HEK293 (cell line): ENCODE data around the gene UBE2E1.
A peak's percentile ranks its signal among the peaks of the same experiment; 100 is the strongest.

Source experiments
- BCL11B ChIP-seq: fragments of 450-650 bp; formaldehyde crosslinking; IDR thresholded peaks from 2 replicates; pipeline ENCODE4 v1.5.1; 2016; ENCODE audit warnings: low read depth, missing biosample characterization, missing genetic modification characterization
- EGR2 ChIP-seq: fragments of 450-650 bp; formaldehyde crosslinking; IDR thresholded peaks from 2 replicates; pipeline ENCODE4 v1.5.1; 2016; ENCODE audit warnings: low read depth, missing biosample characterization, missing genetic modification characterization
- GLI4 ChIP-seq: fragments of 450-650 bp; formaldehyde crosslinking; IDR thresholded peaks from 2 replicates; pipeline ENCODE4 v1.5.1; 2016; ENCODE audit warnings: missing biosample characterization, missing genetic modification characterization
- KLF10 ChIP-seq: fragments of 450-650 bp; IDR thresholded peaks from 2 replicates; pipeline ENCODE4 v1.5.1; 2018; ENCODE audit warnings: missing biosample characterization, mild to moderate bottlenecking, missing genetic modification characterization
- REPIN1 ChIP-seq: fragments of 450-650 bp; formaldehyde crosslinking; IDR thresholded peaks from 2 replicates; pipeline ENCODE4 v1.5.1; 2017; ENCODE audit warnings: missing biosample characterization, missing genetic modification characterization, low read depth
- ZBTB17 ChIP-seq: fragments of 450-650 bp; formaldehyde crosslinking; IDR thresholded peaks from 2 replicates; pipeline ENCODE4 v1.5.1; 2016; ENCODE audit warnings: missing biosample characterization, missing genetic modification characterization
- ZBTB21 ChIP-seq: fragments of 450-650 bp; formaldehyde crosslinking; IDR thresholded peaks from 2 replicates; pipeline ENCODE4 v1.5.1; 2017; ENCODE audit warnings: missing biosample characterization, missing genetic modification characterization
- ZEB2 ChIP-seq: fragments of 450-650 bp; formaldehyde crosslinking; IDR thresholded peaks from 2 replicates; pipeline ENCODE4 v1.5.1; 2016; ENCODE audit warnings: missing biosample characterization, missing genetic modification characterization
- ZFP3 ChIP-seq: fragments of 450-650 bp; formaldehyde crosslinking; IDR thresholded peaks from 2 replicates; pipeline ENCODE4 v1.5.1; 2016; ENCODE audit warnings: low read depth, missing biosample characterization, missing genetic modification characterization
- ZNF112 ChIP-seq: fragments of 450-650 bp; formaldehyde crosslinking; IDR thresholded peaks from 2 replicates; pipeline ENCODE4 v1.5.0; 2017; ENCODE audit warnings: missing biosample characterization, missing genetic modification characterization
- ZNF140 ChIP-seq: fragments of 450-650 bp; formaldehyde crosslinking; IDR thresholded peaks from 2 replicates; pipeline ENCODE4 v1.5.1; 2016; ENCODE audit warnings: missing biosample characterization, missing genetic modification characterization
- ZNF146 ChIP-seq: fragments of 450-650 bp; formaldehyde crosslinking; IDR thresholded peaks from 2 replicates; pipeline ENCODE4 v1.5.1; 2016; ENCODE audit warnings: missing biosample characterization, missing genetic modification characterization
- ZNF148 ChIP-seq: fragments of 450-650 bp; formaldehyde crosslinking; IDR thresholded peaks from 2 replicates; pipeline ENCODE4 v1.5.0; 2017; ENCODE audit warnings: missing biosample characterization, missing genetic modification characterization, borderline replicate concordance
- ZNF155 ChIP-seq: fragments of 450-650 bp; formaldehyde crosslinking; IDR thresholded peaks from 2 replicates; pipeline ENCODE4 v1.5.1; 2016; ENCODE audit warnings: missing biosample characterization, missing genetic modification characterization
- ZNF239 ChIP-seq: fragments of 450-650 bp; formaldehyde crosslinking; IDR thresholded peaks from 2 replicates; pipeline ENCODE4 v1.5.1; 2016; ENCODE audit warnings: missing biosample characterization, missing genetic modification characterization
- ZNF416 ChIP-seq: fragments of 450-650 bp; formaldehyde crosslinking; IDR thresholded peaks from 2 replicates; pipeline ENCODE4 v1.5.1; 2016; ENCODE audit warnings: missing biosample characterization, missing genetic modification characterization
- ZNF488 ChIP-seq: fragments of 450-650 bp; formaldehyde crosslinking; IDR thresholded peaks from 2 replicates; pipeline ENCODE4 v1.5.1; 2016; ENCODE audit warnings: missing biosample characterization, missing genetic modification characterization
- ZNF501 ChIP-seq: fragments of 450-650 bp; formaldehyde crosslinking; IDR thresholded peaks from 2 replicates; pipeline ENCODE4 v1.5.1; 2016; ENCODE audit warnings: missing biosample characterization, missing genetic modification characterization
- ZNF518A ChIP-seq: fragments of 450-650 bp; formaldehyde crosslinking; conservative IDR thresholded peaks from 2 replicates; pipeline ENCODE4 v1.5.1; 2016; ENCODE audit warnings: low read depth, missing biosample characterization, missing genetic modification characterization
- ZNF529 ChIP-seq: fragments of 450-650 bp; formaldehyde crosslinking; IDR thresholded peaks from 2 replicates; pipeline ENCODE4 v1.5.1; 2017; ENCODE audit warnings: missing genetic modification characterization, missing biosample characterization; ENCODE audit not compliant: insufficient replicate concordance
- ZNF776 ChIP-seq: fragments of 450-650 bp; formaldehyde crosslinking; IDR thresholded peaks from 2 replicates; pipeline ENCODE4 v1.5.0; 2017; ENCODE audit warnings: missing biosample characterization, missing genetic modification characterization, borderline replicate concordance
- ZNF777 ChIP-seq: fragments of 450-650 bp; formaldehyde crosslinking; IDR thresholded peaks from 2 replicates; pipeline ENCODE4 v1.5.1; 2017; ENCODE audit warnings: missing biosample characterization, missing genetic modification characterization, borderline replicate concordance
- TF ChIP-seq, protein P1 (sequence below): fragments of 450-650 bp; formaldehyde crosslinking; IDR thresholded peaks from 2 replicates; pipeline ENCODE4 v1.5.1; 2016; ENCODE audit warnings: missing biosample characterization, missing genetic modification characterization
- TF ChIP-seq, protein P2 (sequence below): fragments of 450-650 bp; formaldehyde crosslinking; IDR thresholded peaks from 2 replicates; pipeline ENCODE4 v1.5.1; 2016; ENCODE audit warnings: missing biosample characterization, missing genetic modification characterization
- TF ChIP-seq, protein P3 (sequence below): fragments of 450-650 bp; formaldehyde crosslinking; IDR thresholded peaks from 2 replicates; pipeline ENCODE4 v1.5.1; 2017; ENCODE audit warnings: missing biosample characterization, missing genetic modification characterization

Gene UBE2E1

GRCh38 chr3:23916886-23917678 is 111.3 kb downstream of the UBE2E1 start, which contains the start of the genes NKIRAS1 and RPL15 (continued):
- no peak for TF ChIP-seq ZFP3 (tag by site-specific recombination)
- peak; percentile 47; the same call in 1 of the 2 replicates for TF ChIP-seq KLF10 (tag by site-specific recombination)
- 0 out of 2 replicates have a peak, but pooled peaks have one; percentile 48 for TF ChIP-seq ZNF416 (tag by site-specific recombination)
- TF ChIP-seq ZBTB17 (tag by site-specific recombination) = peak; percentile 98
- TF ChIP-seq, protein P1, sequence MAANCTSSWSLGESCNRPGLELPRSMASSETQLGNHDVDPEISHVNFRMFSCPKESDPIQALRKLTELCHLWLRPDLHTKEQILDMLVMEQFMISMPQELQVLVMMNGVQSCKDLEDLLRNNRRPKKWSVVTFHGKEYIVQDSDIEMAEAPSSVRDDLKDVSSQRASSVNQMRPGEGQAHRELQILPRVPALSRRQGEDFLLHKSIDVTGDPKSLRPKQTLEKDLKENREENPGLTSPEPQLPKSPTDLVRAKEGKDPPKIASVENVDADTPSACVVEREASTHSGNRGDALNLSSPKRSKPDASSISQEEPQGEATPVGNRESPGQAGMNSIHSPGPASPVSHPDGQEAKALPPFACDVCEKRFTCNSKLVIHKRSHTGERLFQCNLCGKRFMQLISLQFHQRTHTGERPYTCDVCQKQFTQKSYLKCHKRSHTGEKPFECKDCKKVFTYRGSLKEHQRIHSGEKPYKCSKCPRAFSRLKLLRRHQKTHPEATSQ (tag by site-specific recombination) = peak; percentile 87; the same call in 1 of the 2 replicates
- peak; percentile 52; the same call in 1 of the 2 replicates for TF ChIP-seq ZNF777
- peak; percentile 99 for TF ChIP-seq ZNF501 (tag by site-specific recombination)
- TF ChIP-seq ZNF776 (tag by site-specific recombination) = no peak; the same call in 1 of the 2 replicates
- peak; percentile 91; the same call in 1 of the 2 replicates for TF ChIP-seq REPIN1 (tag by site-specific recombination)
- TF ChIP-seq GLI4 = peak; percentile 93; the same call in 1 of the 2 replicates
- peak; percentile 44; the same call in 1 of the 2 replicates for TF ChIP-seq ZNF488 (tag by site-specific recombination)
- TF ChIP-seq BCL11B (tag by site-specific recombination) = no peak
- no peak for TF ChIP-seq ZNF529 (tag by site-specific recombination)
- TF ChIP-seq ZNF518A (tag by site-specific recombination) = peak; percentile 26; the same call in 1 of the 2 replicates
- TF ChIP-seq, protein P2, sequence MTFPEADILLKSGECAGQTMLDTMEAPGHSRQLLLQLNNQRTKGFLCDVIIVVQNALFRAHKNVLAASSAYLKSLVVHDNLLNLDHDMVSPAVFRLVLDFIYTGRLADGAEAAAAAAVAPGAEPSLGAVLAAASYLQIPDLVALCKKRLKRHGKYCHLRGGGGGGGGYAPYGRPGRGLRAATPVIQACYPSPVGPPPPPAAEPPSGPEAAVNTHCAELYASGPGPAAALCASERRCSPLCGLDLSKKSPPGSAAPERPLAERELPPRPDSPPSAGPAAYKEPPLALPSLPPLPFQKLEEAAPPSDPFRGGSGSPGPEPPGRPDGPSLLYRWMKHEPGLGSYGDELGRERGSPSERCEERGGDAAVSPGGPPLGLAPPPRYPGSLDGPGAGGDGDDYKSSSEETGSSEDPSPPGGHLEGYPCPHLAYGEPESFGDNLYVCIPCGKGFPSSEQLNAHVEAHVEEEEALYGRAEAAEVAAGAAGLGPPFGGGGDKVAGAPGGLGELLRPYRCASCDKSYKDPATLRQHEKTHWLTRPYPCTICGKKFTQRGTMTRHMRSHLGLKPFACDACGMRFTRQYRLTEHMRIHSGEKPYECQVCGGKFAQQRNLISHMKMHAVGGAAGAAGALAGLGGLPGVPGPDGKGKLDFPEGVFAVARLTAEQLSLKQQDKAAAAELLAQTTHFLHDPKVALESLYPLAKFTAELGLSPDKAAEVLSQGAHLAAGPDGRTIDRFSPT (tag by site-specific recombination) = no peak
- TF ChIP-seq ZNF140 (tag by site-specific recombination) = no peak
- TF ChIP-seq ZNF148 (tag by site-specific recombination) = no peak
- 0 out of 2 replicates have a peak, but pooled peaks have one; percentile 15 for TF ChIP-seq ZNF146 (tag by site-specific recombination)
- peak; percentile 51; the same call in 1 of the 2 replicates for TF ChIP-seq EGR2 (tag by site-specific recombination)
- TF ChIP-seq ZNF112 (tag by site-specific recombination) = no peak
- TF ChIP-seq, protein P3, sequence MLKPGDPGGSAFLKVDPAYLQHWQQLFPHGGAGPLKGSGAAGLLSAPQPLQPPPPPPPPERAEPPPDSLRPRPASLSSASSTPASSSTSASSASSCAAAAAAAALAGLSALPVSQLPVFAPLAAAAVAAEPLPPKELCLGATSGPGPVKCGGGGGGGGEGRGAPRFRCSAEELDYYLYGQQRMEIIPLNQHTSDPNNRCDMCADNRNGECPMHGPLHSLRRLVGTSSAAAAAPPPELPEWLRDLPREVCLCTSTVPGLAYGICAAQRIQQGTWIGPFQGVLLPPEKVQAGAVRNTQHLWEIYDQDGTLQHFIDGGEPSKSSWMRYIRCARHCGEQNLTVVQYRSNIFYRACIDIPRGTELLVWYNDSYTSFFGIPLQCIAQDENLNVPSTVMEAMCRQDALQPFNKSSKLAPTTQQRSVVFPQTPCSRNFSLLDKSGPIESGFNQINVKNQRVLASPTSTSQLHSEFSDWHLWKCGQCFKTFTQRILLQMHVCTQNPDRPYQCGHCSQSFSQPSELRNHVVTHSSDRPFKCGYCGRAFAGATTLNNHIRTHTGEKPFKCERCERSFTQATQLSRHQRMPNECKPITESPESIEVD (tag by site-specific recombination) = no peak
- peak; percentile 56; the same call in 1 of the 2 replicates for TF ChIP-seq ZNF239
- peak; percentile 86; the same call in 1 of the 2 replicates for TF ChIP-seq ZEB2 (tag by site-specific recombination)
- no peak for TF ChIP-seq ZNF155 (tag by site-specific recombination)
- TF ChIP-seq ZBTB21 (tag by site-specific recombination) = peak; percentile 72; the same call in 1 of the 2 replicates
